GM10248 (cell line): Measurements from ENCODE around the gene CERS6.

ENCODE experiments used
- CTCF ChIA-PET: fragments of 300-600 bp; sonication (Branson Sonifier 250); formaldehyde crosslinking; extraction: SDS; loops from one replicate; lab custom pipeline; 2021; ENCODE audit warnings: antibody characterized with exemption; lab: Yijun Ruan, JAX
- POLR2A ChIA-PET: fragments of 350-650 bp; sonication (Branson Sonifier 250); formaldehyde crosslinking; extraction: SDS; loops from one replicate; lab custom pipeline; 2020; ENCODE audit warnings: antibody characterized with exemption; lab: Yijun Ruan, JAX
- DNase-seq: peaks from one replicate; pipeline ENCODE4 v3.0.0; 2012; ENCODE audit errors: extremely low spot score
- TF ChIP-seq, protein P1 (sequence below): IDR thresholded peaks from 2 replicates; pipeline ENCODE4 v1.5.1; 2012; ENCODE audit warnings: mild to moderate bottlenecking, low read depth; ENCODE audit errors: extremely low read depth, missing control alignments, control extremely low read depth

CERS6 gene

DNA sequence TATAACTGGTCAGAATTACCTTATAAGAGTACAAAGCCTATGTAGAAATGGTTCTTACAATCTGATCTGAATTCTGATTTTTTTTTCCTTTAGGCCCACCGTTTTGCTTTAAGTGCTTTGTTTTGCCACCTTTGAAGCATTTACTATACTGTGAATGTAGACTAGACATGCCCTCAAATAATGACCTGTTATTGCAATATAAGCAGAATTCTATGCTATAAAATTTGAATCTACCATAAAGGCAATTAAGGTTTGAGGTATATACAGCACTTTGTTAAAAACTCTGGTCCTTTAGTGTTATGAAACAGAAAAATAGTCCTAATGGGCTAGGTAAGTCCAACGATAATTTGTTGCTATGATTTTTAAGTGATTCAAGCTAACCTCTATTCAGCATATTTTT is 259.8 kb downstream of the CERS6 start:
- TF ChIP-seq, protein P1, sequence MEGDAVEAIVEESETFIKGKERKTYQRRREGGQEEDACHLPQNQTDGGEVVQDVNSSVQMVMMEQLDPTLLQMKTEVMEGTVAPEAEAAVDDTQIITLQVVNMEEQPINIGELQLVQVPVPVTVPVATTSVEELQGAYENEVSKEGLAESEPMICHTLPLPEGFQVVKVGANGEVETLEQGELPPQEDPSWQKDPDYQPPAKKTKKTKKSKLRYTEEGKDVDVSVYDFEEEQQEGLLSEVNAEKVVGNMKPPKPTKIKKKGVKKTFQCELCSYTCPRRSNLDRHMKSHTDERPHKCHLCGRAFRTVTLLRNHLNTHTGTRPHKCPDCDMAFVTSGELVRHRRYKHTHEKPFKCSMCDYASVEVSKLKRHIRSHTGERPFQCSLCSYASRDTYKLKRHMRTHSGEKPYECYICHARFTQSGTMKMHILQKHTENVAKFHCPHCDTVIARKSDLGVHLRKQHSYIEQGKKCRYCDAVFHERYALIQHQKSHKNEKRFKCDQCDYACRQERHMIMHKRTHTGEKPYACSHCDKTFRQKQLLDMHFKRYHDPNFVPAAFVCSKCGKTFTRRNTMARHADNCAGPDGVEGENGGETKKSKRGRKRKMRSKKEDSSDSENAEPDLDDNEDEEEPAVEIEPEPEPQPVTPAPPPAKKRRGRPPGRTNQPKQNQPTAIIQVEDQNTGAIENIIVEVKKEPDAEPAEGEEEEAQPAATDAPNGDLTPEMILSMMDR, result no peak
- ChIA-PET CTCF (interaction anchor here (1.1 to 2.3 kb wide), 2 partner anchors 10 to 22 kb away, joined by 4 to 8 read pairs; no protein-coding TSS in a partner anchor), POLR2A (no interaction called here)
- DNase-seq, result no peak

DNA sequence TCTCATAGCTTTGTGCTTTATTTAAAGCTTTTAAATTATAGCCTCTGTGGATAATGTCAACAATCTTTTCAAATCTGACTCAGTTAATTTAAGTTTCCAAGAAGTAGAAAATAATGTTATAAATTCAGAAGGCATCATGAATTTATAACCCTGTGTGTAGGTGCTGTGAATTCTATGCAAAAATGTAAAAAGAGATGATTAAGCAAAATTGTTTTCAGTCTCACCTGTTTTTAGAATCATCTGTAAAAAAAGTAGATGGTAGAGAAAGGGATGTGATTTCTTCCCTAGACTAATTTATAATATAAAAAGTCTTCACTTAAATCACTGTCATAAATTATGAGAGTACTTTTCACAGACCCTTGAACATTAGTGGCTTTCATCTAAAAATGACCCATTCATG is 260.8 kb downstream of the CERS6 start:
- TF ChIP-seq, protein P1, result no peak
- no peak for DNase-seq
- ChIA-PET POLR2A (no interaction called here), CTCF (interaction anchor here (1.1 to 2.3 kb wide), 2 partner anchors 11 to 21 kb away, joined by 4 to 8 read pairs; no protein-coding TSS in a partner anchor)

DNA sequence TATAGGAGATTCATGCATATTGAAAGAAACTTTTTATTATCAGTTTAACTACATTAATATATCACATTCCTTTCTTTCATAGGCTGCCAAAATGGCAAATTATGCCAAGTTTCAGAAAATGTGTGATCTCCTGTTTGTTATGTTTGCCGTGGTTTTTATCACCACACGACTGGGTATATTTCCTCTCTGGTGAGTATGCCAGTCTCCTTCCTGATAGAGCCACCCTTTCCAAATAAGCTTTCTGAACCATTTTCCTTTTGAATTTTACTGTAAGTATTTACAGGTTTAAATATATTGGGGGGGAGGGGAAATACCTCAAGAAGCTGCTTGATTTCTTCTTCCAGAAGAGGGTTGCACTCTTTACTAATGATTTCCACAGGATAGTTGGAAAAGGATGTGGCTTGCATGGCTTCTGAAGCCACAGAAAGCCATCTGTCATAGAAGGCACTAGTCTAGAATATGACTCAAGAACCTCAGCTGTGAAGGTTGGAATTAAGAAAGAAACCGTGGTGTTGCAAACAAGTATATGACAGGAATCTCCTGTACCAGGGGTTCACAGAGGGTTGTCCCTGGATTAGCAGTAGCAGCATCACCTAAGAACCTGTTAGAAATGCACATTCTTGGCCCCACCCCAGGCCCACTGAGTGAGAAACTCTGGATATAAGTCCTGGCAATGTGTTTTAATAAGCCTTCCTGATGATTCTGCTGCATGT is 261.9 kb downstream of the CERS6 start:
- TF ChIP-seq, protein P1, result no peak
- CTCF ChIA-PET, result interaction anchor here (2.3 kb wide), 1 partner anchor 12 kb away, joined by 8 read pairs; no protein-coding TSS in a partner anchor
- POLR2A ChIA-PET, result no interaction called here
- DNase-seq, result no peak

DNA sequence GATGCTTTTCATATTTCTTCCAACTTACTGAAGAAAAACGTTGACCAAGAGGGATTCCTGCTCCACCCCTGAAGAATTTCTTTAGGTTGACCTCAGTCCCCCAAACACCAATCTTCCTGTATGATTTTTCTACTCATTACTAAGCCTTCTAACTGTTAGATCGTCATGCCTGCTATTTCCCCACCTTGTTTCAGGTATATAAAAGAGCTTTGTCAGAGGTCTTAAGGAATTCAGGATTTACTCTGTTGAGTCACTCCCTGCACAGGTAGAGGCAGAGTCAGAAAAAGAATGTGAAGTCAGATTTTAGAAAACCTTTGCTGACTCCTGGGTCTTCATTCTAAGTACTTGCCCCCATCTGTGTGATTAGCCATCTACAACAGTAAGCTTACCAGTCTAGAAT is 262.6 kb downstream of the CERS6 start:
- ChIA-PET CTCF (no interaction called here), POLR2A (no interaction called here)
- TF ChIP-seq, protein P1, result no peak
- no peak for DNase-seq

DNA sequence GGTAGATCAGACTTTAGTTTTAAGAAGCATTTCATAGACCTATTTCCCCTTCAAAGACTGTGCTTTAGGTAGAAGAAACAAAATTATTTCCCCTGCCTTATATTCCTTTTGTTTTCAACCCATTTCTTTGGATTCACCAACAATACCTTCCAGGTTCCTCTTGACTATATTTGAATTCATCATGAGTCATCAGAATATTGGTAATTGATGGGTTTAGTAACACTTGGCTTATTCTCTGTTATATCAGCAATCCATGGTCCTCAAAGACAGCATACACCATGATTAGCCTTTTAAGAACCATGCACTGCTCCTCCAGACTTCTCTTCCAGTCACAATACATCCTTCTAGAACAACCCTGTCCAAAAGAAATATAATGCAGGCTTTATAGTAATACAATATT is 263.4 kb downstream of the CERS6 start:
- TF ChIP-seq, protein P1, result no peak
- ChIA-PET POLR2A (no interaction called here), CTCF (interaction anchor here (1.7 kb wide), 1 partner anchor 22 kb away, joined by 7 read pairs; no protein-coding TSS in a partner anchor)
- no peak for DNase-seq

DNA sequence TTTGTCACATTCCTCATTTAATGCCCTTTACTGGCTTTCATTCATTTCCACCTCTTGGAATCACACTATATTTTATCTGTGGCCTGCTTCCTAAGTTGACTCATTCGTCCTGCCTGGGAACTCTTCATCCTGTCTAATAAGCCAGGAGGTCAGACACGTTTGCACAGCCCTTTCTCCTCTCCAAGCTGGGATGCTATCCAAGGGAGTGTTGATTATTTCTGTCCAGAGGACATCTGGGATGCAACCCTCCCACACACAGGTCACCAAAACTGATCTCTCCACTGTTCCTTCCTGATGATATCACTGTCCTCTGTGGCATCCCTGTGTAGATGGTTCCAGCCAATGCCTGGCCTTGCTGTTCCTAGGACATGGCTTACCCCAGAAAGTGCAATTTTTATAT is 266.5 kb downstream of the CERS6 start:
- TF ChIP-seq, protein P1, result no peak
- ChIA-PET CTCF (no interaction called here), POLR2A (no interaction called here)
- no peak for DNase-seq
